GM21423 (cell line): ENCODE results near the gene EXOC8.
"Not testable (repeated sequence)": the region's sequence is repeated elsewhere in the genome, so short reads cannot be mapped to it uniquely, and the experiment has no call there.

Experiments used
- ATAC-seq: cut with Tn5 transposase; IDR thresholded peaks from one replicate; pipeline ENCODE4 v1.9.1; 2021; ENCODE audit warnings: mild to moderate bottlenecking, moderate library complexity; ENCODE audit not compliant: unreplicated experiment

EXOC8 gene

DNA sequence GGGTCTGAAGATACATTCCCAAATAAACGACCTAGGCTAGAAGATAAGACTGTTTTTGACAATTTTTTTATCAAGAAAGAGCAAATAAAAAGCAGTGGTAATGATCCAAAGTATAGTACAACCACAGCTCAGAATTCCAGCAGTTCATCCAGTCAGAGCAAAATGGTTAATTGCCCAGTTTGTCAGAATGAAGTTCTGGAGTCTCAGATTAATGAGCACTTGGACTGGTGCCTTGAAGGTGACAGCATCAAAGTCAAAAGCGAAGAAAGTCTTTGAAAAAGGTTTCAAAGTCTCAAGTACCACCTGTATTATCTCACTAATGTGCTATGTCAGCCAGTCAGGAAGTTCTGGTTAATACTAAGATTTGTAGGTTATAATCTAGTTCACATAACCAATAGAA is 15.4 kb upstream of the EXOC8 start:
- ATAC-seq, result no peak

GRCh38 chr1:231351816-231352215 is 14.2 kb upstream of the EXOC8 start:
- no peak for ATAC-seq

GRCh38 chr1:231348856-231349255 is 11.2 kb upstream of the EXOC8 start:
- not testable (repeated sequence) for ATAC-seq

GRCh38 chr1:231348442-231348841 is 10.8 kb upstream of the EXOC8 start:
- no peak for ATAC-seq

DNA sequence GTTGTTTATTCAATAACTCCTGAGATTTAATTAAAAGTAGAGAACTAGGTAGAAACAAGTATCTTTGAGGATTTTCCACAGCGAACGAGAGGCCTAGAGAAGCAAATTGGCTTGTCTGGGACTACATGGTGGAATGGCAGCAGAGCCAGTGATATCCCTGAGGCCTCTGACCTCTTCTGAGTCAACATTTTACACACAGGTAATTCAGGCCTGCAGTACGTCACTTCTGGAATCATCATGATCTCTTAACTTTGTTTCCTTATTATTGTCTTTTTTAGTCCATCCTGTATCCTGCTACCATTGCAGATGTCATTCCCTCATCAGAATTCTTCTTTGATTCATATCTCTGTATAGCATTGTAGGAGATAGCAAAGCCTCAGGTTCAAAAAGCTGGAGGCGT is 10.3 kb upstream of the EXOC8 start:
- ATAC-seq, result no peak

DNA sequence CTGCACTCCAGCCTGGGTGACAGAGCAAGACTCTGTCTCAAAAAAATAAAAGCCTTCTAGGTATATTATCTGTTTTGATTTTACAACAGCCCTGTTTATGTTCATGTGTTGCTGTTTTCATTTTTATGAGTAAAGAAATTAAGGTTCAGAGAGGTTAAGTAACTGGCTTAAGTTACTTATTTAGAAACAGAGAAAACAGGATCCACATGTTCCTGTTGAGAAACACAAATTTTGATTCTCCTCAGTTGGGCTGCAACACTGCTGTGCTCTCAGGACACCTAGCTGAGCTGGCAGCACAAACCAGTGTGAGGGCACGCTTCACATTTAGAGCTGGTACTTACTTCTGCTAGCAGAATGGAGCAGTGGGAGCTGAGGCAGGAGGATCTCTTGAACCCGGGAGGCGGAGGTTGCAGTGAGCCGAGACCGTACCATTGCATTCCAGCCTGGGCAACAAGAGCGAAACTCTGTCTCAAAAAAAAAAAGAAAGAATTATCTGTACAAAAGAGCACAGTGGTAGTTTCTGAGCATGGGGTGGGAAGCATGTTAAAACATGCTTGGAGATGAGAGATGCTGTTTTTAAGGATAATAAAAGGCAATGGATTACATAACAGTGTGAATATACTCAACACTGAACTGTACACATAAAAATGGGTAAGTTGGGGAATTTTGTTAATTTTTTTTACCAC is 2.8 kb upstream of the EXOC8 start:
- ATAC-seq, result no peak

- ATAC-seq, result peak; percentile 6
Measured at GRCh38 chr1:231338270-231339128, 847 bp upstream of the EXOC8 start, which contains the start of gene SPRTN. TSS of gene SPRTN (plus strand) at chr1:231338293. CDS start at chr1:231338384, 91 bp downstream.

- peak; percentile 2 for ATAC-seq
Measured at GRCh38 chr1:231337043-231337471, 595 bp downstream of the EXOC8 start.

- ATAC-seq, result no peak
Measured at GRCh38 chr1:231335663-231336602, 1.7 kb downstream of the EXOC8 start.

GRCh38 chr1:231334952-231335351 is 2.7 kb downstream of the EXOC8 start:
- ATAC-seq, result no peak

GRCh38 chr1:231334079-231334666 is 3.5 kb downstream of the EXOC8 start:
- ATAC-seq, result no peak

DNA sequence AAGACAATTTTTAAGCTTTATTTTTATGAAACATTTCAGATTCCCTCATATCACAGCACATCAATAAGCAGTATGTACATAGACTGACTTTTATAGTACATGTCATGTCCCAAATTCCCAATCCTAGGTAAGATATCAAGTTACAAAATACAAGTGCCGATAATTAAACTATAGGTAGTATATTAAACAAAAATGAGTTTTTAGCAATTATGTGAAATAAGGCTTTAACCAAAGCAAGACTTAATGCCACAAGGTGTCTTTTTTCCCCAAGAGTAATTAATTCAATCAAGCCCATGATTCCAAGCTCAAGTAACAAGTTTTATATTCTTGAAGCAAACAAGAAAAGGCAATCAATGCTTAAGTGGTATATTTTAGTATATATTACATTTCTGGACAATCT is 4.9 kb downstream of the EXOC8 start:
- no peak for ATAC-seq

GRCh38 chr1:231329483-231329882 is 8.2 kb downstream of the EXOC8 start:
- no peak for ATAC-seq

- no peak for ATAC-seq
Measured at GRCh38 chr1:231327617-231328016, 10.0 kb downstream of the EXOC8 start.

- no peak for ATAC-seq
Measured at GRCh38 chr1:231326248-231326647, 11.4 kb downstream of the EXOC8 start.

GRCh38 chr1:231324660-231325059 is 13.0 kb downstream of the EXOC8 start:
- ATAC-seq, result no peak

DNA sequence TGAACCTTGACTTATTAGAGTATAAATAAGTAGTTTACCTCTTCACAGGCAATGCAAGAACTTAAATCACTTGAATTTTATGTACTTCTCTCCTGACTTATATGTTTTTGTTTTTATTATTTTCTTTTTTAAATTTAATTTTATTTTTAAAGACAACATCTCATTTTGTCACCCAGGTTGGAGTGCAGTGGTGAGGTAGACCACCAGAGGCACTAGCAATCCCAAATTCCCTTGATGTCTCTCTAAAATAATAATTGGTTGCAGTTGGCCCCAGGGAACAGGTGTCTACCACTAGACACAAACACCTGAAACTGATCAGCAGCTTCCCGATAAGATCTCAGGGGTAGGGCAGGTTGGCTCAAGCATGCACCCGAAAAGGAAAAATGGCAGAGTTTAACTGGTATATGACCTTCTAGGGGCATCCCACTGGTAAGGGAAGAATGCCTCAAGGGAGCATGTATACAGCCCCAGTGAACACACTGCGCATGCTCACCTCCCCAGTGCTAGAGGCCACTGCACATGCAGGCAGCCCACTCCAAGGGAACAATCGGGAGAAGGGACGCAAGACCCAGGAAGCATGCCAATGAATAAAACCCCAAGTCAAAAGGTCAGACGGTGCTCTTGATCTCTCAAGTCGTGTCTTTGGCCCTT is 14.6 kb downstream of the EXOC8 start:
- ATAC-seq, result no peak

DNA sequence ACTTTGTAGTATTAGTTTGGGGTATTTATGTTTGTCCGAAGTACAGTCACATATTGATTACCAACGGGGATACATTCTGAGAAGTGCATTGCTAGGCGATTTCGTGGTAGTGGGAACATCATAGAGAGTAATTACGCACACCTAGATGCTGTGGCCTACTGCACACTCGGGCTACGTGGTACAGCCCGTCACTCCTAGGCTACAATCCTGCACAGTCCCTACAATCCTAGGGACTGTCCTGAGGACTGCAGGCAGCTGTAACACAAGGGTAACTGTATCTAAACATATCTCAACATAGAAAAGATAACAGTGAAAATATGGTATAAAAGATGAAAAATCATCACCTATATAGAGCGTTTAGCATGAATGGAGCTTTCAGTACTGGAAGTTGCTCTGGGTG is 18.6 kb downstream of the EXOC8 start:
- no peak for ATAC-seq

DNA sequence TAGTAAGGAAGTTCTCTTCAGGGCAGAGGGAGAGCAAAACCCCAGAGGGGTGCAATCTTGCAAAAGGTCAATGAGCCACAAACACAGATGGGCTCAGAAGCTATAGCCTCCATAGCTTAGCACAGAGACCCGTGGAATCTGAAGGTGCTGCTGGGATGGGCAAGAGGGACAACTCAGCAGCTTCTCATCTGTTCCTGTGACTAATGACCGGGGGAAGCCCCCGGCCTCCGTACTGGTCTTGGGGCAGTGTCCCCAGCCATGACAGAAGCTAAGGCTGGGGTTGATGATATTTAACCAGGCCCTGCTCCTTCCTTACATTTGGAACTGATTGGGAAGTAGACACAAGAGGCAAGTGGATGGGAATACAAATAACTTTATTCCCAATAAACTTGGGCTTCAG is 19.1 kb downstream of the EXOC8 start:
- ATAC-seq, result no peak

DNA sequence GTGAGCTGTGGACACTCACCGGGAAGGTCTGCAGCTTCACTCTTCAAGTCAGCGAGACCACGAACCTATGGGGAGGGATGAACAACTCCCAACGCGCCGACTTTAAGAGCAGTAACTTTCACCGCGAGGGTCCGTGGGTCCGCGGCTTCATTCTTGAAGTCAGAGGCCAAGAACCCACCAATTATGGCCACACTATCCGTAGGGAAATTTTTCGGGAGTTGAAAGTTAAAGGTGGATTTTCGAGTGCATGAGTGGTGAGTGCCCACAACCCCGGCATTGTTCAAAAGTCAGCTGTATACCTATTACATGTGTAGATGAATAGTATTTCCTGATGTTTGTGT is 19.7 kb downstream of the EXOC8 start:
- no peak for ATAC-seq
